IPS-20b (cell line): ENCODE results near the gene DTNA.
"Not testable (repeated sequence)": the region's sequence is repeated elsewhere in the genome, so short reads cannot be mapped to it uniquely, and the experiment has no call there.

Source experiments
- H3K27ac ChIP-seq: one replicate; pipeline ENCODE4 v1.5.1; 2013; ENCODE audit warnings: low read length
- H3K27me3 ChIP-seq: 2 replicates; pipeline ENCODE4 v1.6.1; 2013; ENCODE audit warnings: mild to moderate bottlenecking, low read length, inconsistent platforms; ENCODE audit not compliant: insufficient read depth
- H3K36me3 ChIP-seq: 2 replicates; pipeline ENCODE4 v1.6.1; 2013; ENCODE audit warnings: low read depth, mild to moderate bottlenecking, inconsistent platforms, low read length, moderate library complexity; ENCODE audit not compliant: insufficient read depth
- H3K4me1 ChIP-seq: 2 replicates; pipeline ENCODE4 v1.6.1; 2013; ENCODE audit warnings: mild to moderate bottlenecking, control low read depth, inconsistent platforms, low read length, moderate library complexity; ENCODE audit not compliant: insufficient read depth
- H3K4me3 ChIP-seq: 2 replicates; pipeline ENCODE4 v1.5.1; 2013; ENCODE audit warnings: mild to moderate bottlenecking, low read length, inconsistent platforms
- H3K9ac ChIP-seq: 2 replicates; pipeline ENCODE4 v1.6.1; 2013; ENCODE audit warnings: low read depth, mild to moderate bottlenecking, inconsistent platforms, low read length, moderate library complexity
- H3K9me3 ChIP-seq: 2 replicates; pipeline ENCODE4 v1.6.1; 2013; ENCODE audit warnings: mild to moderate bottlenecking, low read depth, low read length, inconsistent platforms; ENCODE audit not compliant: insufficient read depth

Gene DTNA

DNA sequence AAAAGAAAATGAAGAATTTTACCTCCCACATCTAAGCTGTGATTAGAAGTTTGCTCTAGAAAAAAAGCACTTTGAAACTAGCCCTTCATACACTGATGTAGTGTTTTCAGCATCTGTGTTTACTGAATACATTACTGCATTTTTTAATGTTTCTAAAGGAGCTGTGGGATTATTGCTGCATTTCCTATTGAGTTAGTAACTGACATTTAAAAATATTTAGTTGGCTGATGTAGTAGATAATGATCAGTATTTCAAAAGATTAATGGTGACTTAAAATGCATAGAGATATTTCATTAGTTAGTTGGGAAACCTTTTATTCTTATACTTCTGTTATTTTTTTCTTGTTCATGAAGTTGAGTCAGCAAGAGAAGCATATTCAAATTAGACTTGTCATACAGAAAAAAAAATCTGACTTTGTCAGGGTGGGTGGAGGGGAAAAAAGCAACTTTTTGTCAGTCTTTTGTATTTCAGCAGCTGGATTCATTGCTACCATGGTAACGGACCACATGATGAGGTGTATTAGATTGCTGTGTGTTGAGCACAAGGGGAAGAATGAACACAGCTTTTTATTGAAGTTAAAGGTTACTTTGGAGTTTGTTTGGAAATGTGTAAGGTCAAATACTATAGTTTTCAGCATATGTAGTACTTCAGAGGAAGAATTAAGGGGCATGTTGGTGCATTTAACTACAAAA, at the start of gene DTNA:
Gene DTNA (plus strand): TSS at position 549 of the 692 bp plus-strand sequence. CDS start 45,679 bp downstream, outside the sequence.
- H3K36me3 ChIP-seq = no peaks in the 10 kb centered on the region
- H3K4me3 ChIP-seq = peak within 1 kb of the TSS; percentile 20; the same call in 1 of the 2 replicates
- no peak within 1 kb of the TSS for H3K27ac ChIP-seq

DNA sequence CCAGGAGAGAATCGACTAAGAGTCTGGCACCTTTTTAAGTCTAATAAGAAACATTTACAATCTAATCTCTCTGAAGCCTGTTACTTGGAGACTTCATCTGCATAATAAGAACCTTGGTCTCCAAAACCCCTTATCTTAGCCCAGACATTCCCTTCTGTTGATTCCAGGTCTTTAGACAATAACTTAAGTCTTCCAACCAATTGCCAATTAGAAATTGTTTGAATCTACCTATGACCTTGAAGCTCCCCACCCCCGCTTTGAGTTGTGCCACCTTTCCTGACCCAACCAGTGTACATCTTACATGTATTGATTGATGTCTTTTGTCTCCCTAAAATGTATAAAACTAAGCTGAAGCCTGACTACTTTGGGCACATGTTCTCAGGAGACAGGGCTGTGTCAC, 49.5 kb upstream of the DTNA start:
- no peaks in the 10 kb centered on the region for H3K27me3 ChIP-seq
- peaks cover 51% of the 10 kb centered on the region for H3K4me1 ChIP-seq
- no peaks in the 10 kb centered on the region for H3K9me3 ChIP-seq
- no peaks in the 10 kb centered on the region for H3K36me3 ChIP-seq
- peak overlapping the region; percentile 59; the same call in 1 of the 2 replicates for H3K4me3 ChIP-seq
- H3K27ac ChIP-seq = peak overlapping the region; percentile 93
- H3K9ac ChIP-seq = peak overlapping the region; percentile 75; the same call in 1 of the 2 replicates

More for the DNA sequence above, at the start of gene DTNA:
- Histone ChIP-seq H3K9ac (peak within 1 kb of the TSS; percentile 10; the same call in 1 of the 2 replicates), H3K27me3 (no peaks in the 10 kb centered on the region), H3K9me3 (no peaks in the 10 kb centered on the region), H3K4me1 (peaks cover 40% of the 10 kb centered on the region)

DNA sequence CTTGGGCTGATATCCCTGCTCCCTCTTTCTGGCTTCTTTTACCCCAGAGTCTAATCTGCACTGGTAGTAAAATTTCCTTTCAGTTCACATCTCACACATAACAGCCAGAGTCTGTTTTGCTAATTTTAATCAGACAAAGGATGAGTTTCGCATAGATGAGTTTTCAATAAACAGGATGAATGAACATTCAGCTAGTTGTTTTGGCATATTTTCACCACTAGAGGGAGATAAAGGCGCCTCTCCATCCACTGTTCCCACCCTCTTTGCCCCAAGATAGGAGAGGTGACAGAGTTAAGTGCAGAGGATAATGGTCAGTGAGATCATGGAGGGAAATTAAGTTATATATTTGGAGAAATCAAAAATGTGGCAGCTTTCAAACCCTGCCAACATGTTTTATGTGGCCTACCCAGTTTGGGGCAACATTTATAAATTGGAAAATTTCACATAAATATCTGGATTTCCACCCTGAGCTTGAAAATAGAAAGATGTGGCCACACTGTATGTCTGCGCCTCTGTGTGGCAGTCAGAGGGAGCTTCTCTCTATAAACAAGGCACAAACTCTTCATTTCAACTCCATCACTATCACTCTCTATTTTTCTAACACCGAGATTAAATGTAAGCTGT, 48.5 kb upstream of the DTNA start:
- peak overlapping the region; percentile 59; the same call in 1 of the 2 replicates for H3K4me3 ChIP-seq
- H3K9ac ChIP-seq = peak overlapping the region; percentile 75; the same call in 1 of the 2 replicates
- no peaks in the 10 kb centered on the region for H3K36me3 ChIP-seq
- H3K27ac ChIP-seq = peak overlapping the region; percentile 93
- peaks cover 41% of the 10 kb centered on the region for H3K4me1 ChIP-seq
- H3K9me3 ChIP-seq = no peaks in the 10 kb centered on the region
- no peaks in the 10 kb centered on the region for H3K27me3 ChIP-seq

DNA sequence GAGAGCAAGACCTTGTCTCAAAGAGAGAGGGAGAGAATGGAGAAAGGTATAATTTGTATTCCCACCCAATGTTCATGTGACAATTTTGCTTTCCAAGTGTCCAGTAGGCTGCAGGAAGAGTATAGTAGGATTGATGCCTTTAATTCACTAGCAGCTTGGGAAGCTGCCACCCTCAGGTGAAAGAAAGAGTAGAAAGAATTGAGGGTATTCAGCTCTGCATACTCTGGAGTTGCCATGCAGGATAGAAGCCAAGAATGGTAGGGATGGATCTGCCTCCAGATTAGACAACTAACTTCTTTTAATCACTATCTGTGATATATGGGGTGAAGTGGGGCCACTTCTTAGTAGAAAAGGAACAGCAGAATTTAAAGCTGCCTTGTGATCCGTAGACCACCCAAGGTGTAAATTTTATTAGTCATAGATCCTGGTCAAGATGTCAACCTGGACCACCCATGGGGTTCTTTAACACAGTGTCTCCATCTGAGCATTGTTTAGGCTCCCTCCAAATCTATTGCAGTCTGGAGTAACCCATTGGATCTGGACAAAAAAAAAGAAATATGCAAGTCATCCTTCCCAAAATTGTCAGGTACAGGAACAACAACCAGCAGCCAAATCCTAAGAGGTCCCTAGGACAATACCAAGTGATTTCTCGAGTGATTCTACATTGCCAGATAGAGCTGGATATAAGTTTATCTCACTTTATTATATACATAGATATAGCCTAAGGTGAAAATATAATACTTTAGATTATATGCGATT, 33.1 kb upstream of the DTNA start:
- no peaks in the 10 kb centered on the region for H3K36me3 ChIP-seq
- no peaks in the 10 kb centered on the region for H3K4me1 ChIP-seq
- no peaks in the 10 kb centered on the region for H3K27me3 ChIP-seq
- no peak overlapping the region for H3K4me3 ChIP-seq
- H3K9ac ChIP-seq = no peak overlapping the region
- no peak overlapping the region for H3K27ac ChIP-seq
- H3K9me3 ChIP-seq = no peaks in the 10 kb centered on the region

DNA sequence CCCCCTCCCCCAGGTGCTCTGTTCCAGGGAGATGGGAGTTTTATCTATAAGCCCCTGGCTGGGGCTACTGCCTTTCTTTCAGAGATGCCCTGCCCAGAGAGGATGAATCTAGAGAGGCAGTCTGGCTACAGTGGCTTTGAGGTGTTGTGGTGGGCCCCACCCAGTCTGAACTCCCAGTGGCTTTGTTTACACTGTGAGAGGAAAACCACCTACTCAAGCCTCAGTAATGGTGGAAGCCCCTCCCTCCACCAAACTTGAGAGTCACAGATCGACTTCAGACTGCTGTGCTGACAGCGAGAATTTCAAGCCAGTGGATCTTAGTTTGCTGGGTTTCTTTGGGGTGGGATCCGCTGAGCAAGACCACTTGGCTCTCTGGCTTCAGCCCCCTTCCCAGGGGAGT, 20.3 kb upstream of the DTNA start:
- not testable (repeated sequence) for H3K9ac ChIP-seq

DNA sequence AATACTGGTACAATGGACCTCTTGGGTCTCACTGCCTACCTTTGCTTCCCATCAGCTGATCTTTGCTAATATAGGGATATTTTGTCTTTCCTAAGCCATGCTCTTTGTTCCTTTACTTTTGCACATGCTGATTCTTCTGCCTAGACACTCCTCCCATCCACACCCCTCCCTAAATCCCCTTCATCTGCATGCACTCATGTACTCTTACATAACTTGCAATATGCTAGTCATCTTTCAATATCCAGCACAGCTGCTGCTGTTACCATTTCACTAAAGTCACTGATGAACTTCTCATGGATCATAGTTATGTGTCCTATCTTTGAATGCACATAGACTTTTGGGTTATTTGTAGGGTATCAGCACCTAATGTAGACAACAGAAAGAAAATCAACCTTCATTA, 18.5 kb upstream of the DTNA start:
- Histone ChIP-seq H3K36me3 (no peaks in the 10 kb centered on the region), H3K9ac (no peak overlapping the region), H3K27me3 (no peaks in the 10 kb centered on the region), H3K27ac (no peak overlapping the region), H3K4me1 (peaks cover 6% of the 10 kb centered on the region; the same call in 1 of the 2 replicates), H3K4me3 (no peak overlapping the region), H3K9me3 (no peaks in the 10 kb centered on the region)

More for the DNA sequence above, 20.3 kb upstream of the DTNA start:
- H3K27ac ChIP-seq, H3K4me3 ChIP-seq, H3K36me3 ChIP-seq, H3K27me3 ChIP-seq, H3K4me1 ChIP-seq, H3K9me3 ChIP-seq: not testable (repeated sequence)

DNA sequence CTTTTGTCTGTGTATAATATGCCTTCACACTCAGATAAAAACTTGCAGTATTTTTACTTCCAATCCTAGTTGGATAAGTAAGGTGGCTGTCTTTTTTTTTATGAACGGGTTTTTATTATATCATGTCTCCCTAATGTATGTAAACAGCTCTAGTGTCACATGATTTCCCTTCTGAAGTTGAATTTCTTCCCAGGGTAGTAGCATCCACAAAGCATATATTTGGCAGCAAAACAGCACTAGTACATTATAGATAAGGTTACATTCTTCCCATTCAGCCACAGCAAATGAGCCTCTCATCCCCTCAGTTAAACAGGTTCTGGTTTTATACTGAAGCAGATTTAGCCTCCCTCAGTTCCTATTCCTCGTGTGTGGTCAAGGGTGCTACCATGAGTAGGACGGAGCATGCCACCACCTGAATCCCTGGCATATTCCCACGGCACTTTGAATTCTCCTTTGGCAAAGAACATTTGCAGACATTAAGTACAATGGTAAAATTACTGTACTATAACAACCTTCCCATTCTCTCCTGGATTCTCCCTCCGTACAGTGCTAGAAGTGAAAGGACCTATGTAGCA, 15.4 kb upstream of the DTNA start:
- H3K9ac ChIP-seq = no peak overlapping the region
- no peaks in the 10 kb centered on the region for H3K36me3 ChIP-seq
- peaks cover 19% of the 10 kb centered on the region for H3K4me1 ChIP-seq
- no peaks in the 10 kb centered on the region for H3K27me3 ChIP-seq
- H3K9me3 ChIP-seq = no peaks in the 10 kb centered on the region
- H3K4me3 ChIP-seq = no peak overlapping the region
- no peak overlapping the region for H3K27ac ChIP-seq

DNA sequence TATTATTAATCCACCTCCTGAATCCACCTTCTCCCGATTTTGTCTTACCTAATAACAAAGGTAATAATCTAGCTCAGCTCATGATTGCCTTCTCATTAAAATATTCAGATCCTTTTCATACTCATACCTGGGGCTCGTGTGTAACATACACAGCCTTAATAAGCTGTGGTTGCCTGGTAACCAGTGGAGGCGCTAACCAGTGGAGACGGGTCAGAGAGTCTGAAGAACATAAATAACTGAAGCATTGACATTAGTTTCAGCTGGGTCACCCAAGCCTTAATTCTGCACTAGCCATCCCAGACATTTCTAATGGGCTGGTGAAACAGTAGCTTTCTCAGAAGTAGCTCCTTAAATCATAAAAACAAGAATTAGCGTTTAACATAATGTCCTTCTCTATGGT, 14.8 kb upstream of the DTNA start:
- H3K27ac ChIP-seq = no peak overlapping the region
- H3K9me3 ChIP-seq = no peaks in the 10 kb centered on the region
- peaks cover 19% of the 10 kb centered on the region for H3K4me1 ChIP-seq
- H3K36me3 ChIP-seq = no peaks in the 10 kb centered on the region
- H3K27me3 ChIP-seq = no peaks in the 10 kb centered on the region
- H3K9ac ChIP-seq = no peak overlapping the region
- H3K4me3 ChIP-seq = no peak overlapping the region

DNA sequence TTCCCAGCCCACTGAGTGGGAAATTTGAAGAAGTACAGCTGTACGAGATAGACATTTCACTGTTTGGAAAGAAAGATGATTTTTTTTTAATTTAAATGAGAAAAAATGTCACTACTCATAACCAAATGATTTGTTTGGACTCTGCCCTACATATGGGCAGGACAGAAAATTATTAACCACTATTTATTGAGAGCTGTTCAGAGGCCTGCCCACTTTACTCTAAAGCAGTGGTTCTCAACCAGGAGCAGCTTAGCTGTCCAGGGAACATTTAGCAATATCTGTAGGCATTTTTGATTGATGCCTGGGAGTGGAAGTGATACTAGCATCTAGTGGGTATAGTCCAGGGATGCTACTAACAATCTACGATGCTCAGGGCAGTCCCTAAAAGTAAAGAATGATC, 13.4 kb upstream of the DTNA start:
- Histone ChIP-seq H3K9me3 (no peaks in the 10 kb centered on the region), H3K36me3 (no peaks in the 10 kb centered on the region), H3K27me3 (no peaks in the 10 kb centered on the region), H3K4me3 (no peak overlapping the region), H3K4me1 (peaks cover 23% of the 10 kb centered on the region), H3K9ac (no peak overlapping the region), H3K27ac (peak overlapping the region; percentile 32)

DNA sequence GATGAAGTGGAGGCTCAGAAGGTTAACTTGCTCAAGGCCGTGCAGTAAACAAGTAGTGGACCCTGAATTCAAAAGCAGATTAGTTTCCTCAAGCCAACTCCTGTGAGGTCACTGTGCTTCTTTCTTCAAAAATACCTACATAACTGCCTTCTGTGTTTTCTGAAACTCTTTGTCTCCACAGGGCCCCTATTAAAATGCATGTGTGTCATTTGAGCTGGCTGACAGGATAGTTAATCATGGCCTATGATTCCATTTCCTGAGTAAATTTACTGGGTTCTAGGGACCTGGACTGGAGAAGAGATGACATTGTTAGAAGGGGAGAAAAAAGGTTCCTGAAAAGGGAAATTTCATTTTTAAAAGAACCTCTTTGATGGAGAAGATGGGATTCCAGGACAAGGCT, 12.9 kb upstream of the DTNA start:
- Histone ChIP-seq H3K27ac (peak overlapping the region; percentile 32), H3K9me3 (no peaks in the 10 kb centered on the region), H3K4me3 (no peak overlapping the region), H3K27me3 (no peaks in the 10 kb centered on the region), H3K4me1 (peaks cover 18% of the 10 kb centered on the region), H3K36me3 (no peaks in the 10 kb centered on the region), H3K9ac (no peak overlapping the region)

DNA sequence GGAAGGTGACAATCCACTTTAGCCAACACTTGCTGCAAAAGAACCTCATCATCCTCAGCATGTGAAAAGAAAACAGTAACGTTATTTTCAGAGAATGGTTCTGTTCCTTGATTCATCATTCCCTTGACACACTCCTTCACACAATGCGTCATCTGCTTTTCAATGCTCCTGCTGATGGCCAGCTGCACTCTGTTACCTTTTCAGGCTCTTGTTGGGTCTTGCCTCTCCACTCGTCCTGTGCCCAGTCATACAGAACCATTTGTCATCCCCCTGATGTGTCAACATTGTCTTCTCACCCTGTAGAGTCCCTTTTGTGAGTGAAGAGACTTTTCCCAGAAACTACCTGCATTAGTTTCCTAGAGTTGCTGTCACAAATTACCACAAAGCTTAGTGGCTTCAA, 12.2 kb upstream of the DTNA start:
- H3K4me3 ChIP-seq = no peak overlapping the region
- peaks cover 18% of the 10 kb centered on the region for H3K4me1 ChIP-seq
- H3K9ac ChIP-seq = no peak overlapping the region
- no peaks in the 10 kb centered on the region for H3K36me3 ChIP-seq
- no peak overlapping the region for H3K27ac ChIP-seq
- H3K27me3 ChIP-seq = no peaks in the 10 kb centered on the region
- no peaks in the 10 kb centered on the region for H3K9me3 ChIP-seq
